Erythroblast (primary cell): Measurements from ENCODE around the gene TCERG1L.

Experiments used
- GATA1 ChIP-seq: IDR thresholded peaks from 2 replicates; pipeline ENCODE4 v1.6.1; 2011; ENCODE audit warnings: low read depth, mild to moderate bottlenecking, control low read depth, low read length, moderate library complexity
- POLR2A ChIP-seq: IDR thresholded peaks from 2 replicates; pipeline ENCODE4 v1.6.1; 2011; ENCODE audit warnings: mild to moderate bottlenecking, low read length

DNA sequence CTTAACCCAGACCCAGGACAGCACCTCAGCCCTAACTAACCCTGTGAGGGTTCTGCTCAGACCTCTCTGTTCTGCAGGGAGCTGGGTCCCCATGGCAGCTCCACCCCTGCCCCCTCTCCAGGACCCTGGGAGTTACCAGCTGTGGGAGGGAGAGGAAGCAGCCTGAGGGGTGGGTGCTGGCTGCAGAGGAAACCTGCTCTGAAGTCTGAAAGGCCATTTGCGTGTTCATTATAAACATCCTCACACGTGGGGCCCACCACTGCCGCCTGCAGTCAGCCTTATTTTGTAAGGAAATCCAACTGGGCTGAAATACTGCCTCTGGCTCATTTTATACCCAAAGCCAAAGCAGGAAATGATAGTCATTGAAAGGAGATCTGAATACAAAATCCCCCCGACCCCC lies 195.7 kb downstream of the TCERG1L start:
- TF ChIP-seq POLR2A, result no peak
- TF ChIP-seq GATA1, result no peak
